HG02763 (cell line): ENCODE results near the gene GCN1.

Experiments
- ATAC-seq: cut with Tn5 transposase; IDR thresholded peaks from one replicate; pipeline ENCODE4 v1.9.1; 2021; ENCODE audit warnings: mild to moderate bottlenecking, moderate library complexity; ENCODE audit not compliant: unreplicated experiment

GCN1 gene

DNA sequence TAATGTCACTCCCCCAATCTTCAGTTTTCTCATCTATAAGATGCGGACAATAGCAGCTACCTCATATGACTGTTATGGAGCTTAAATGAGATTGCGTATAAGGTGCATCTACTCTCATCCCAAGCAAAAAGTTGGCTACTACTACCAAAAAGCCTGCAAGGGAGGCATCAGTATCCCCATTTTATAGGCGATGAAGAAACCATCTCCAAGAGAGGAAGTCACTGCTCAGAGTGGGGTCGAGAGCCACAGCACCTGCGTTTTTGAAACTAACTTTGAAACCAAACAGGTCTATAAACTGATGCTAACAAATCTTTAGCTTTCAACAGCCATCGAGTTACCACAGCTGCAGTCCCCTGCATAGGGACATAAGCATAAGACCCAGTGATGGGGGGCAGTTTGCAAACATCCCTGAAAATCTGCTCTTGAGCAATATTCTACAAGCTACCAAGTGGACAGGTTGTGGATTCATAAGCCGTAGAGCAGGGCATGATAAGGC lies 3.5 kb downstream of the GCN1 start:
- ATAC-seq, result no peak

DNA sequence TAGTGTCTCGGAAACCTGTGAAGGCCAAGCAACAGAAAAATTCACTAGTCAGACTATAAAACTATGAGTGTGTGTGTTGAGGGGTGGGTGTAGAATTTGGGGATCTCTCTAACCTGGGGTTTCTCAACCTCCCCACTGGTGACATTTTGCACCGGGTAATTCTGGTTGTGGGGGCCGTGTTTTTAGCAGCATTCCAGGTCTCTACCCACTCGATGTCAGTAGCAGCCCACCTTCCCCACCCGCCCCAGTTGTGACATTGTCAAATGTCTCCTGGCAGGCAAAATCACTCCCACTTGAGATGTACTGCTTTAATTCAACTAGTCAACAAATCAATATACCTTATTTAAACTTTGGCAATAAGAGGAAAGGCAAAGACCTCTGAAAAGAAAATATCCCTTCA lies 4.1 kb downstream of the GCN1 start:
- ATAC-seq, result no peak

DNA sequence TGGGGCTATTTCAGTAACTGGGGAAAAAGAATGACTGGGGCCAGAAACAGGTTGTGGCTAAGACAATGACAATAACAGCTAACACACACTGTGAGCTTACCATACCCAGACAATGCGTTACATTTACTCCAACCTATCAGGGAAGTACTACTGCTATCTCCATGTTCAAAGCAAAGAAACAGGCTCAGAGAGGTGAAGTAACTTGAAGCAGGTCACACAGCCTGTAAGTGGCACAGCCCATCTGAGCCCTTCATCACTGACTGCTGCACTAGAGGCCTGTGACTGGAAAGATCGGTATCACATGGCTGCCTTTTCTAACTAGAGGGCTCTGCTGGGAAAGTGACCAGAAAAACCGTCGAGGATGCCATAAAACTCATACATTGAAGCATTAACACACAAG lies 7.9 kb downstream of the GCN1 start:
- no peak for ATAC-seq

DNA sequence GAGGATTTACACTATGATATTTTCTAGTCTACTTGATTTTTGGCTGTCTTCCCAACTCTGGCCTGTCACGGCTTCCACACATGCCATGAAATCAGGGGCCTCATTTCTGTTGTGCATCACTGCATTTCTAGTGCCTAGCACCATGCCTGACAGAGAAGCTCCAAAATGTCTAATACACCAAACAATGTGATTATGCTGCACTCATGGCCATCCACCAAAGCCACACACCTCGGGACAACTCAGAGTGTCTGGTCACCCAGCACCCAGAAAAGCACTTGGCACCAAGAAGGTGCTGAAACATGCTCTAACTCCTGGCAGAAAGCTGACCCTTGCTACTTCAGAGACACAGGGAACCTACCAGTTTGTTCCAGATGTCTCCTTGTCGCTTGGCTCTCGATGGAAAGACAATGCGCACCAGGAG lies 11.3 kb downstream of the GCN1 start:
- ATAC-seq, result no peak

DNA sequence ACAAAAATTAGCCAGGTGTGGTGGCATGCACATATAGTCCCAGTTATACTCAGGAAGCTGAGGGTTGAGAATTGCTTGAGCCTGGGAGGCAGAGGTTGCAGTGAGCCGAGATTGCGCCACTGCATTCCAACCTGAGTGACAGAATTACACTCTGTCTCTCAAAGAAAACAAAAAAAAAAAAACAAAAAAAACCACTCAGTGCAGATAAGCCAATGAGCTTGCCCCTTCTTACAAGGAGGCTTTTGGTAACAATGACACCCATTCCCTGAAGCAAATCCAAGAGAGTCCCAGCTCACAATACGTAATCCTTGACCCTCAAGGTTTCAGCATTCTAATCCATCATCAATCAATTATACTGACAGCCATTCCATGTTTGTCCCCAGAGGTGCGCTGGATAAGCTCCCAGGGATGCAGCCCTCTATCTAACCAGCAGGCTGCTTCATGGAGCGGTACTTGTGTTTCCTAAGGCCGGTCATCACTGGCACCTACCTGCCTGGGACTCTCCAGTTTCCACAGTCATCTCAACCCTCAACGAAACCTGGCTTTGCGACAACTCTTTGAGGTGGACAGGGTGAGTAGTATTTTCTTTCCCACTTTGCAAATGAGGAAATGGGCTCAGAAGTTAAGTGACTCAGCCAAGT lies 12.4 kb downstream of the GCN1 start:
- no peak for ATAC-seq

DNA sequence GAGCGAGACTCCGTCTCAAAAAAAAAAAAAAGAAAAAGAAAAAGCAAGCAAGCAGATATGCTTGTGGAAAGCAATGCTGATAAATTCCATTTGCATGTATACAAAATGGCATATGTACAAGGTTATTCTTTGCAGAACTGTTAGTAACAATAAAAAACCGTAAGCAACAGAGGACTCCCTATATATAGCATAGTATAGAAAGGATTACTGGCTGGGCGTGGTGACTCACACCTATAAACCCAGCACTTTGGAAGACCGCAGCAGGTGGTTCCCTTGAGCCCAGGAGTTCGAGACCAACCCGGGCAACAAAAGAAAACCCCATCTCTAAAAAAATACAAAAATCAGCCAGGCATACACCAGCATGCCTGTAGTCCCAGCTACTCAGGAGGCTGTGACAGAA lies 13.5 kb downstream of the GCN1 start:
- no peak for ATAC-seq

DNA sequence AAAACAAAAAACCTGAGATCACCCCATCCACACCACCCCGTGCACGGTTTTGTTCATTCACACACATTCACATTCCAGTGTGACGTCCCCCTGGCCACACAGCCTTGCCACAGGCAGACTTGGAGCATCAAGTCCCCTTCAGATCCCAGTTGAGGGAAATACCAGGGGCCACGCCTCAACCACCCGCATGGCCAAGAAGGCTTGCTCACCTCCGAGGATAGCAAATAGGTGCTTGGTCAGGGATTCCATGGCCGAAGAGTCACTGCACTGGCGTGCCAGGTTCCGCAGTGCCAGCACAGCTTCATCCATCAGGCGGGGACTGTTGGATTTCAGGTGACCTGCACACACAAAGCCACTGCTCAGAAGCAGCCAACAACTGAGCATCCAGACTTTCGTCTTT lies 19.0 kb downstream of the GCN1 start:
- ATAC-seq, result no peak

DNA sequence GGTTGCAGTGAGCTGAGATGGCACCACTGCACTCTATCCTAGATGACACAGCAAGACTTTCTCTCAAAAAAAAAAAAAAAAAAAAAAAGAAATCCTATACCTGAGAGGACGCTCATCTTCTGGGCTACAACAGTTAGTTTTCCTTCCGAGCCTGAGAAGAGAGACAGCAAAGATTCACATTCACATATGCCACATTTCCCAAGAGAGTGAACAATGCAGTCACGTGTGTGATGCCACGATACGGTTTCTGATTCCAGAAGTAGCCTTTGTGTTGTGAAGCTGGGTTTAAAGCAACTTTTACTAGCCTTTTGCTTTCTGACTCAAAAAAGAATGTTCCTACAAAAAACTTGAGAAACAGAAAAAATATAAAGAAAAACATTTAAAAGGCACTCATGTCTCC lies 19.5 kb downstream of the GCN1 start:
- ATAC-seq, result no peak

DNA sequence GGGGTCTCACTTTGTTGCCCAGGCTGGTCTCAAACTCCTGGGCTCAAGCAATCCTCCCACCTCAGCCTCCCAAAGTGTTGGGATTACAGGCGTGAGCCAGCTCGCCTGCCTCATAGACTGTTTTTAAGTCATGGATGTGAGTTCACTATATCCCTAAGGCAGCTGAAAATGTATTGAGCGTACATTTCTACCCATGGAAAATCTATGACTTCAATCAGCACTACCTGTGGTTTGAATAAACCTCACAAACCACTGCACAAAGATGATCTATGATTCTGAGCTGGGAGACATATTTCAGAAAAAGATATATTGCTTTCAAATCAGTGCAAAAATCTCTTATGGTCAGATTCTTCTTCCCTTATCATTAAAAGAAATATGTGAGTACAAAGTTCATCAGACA lies 22.5 kb downstream of the GCN1 start:
- ATAC-seq, result no peak

DNA sequence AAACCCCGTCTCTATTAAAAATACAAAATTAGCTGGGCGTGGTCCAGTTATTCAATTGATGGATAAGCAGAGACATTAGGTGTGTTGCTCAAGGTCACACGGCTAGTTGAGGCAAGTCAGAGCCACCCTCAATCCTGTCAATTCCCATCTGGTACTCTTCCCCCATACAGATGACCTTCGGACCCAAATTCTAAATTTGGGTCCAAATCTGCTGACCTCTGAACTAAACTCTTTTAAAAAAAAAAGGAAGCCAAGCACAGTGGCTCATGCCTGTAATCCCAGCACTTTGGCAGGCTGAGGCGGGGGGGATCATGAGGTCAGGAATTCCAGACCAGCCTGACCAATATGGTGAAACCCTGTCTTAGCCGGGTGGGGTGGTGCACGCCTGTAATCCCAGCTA lies 23.9 kb downstream of the GCN1 start:
- no peak for ATAC-seq

DNA sequence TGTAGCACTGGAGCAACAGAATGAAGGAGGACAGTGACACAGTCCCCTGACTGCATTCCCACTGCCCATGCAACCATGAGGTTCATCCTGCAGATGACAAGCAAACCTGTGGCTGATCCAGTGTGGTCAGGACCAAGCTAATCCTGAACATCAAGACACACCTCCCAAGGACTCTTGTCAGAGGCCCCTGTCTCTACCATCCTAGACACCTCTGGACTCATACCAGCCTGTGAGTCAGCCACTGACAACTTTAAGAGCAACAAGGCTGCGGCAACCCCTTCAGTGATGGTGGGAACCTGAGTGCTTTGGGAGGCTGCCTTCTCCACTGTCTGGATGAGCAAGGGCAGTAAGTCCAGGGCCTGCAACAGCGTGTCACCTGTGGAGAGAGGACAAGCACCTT lies 24.6 kb downstream of the GCN1 start:
- ATAC-seq, result no peak

DNA sequence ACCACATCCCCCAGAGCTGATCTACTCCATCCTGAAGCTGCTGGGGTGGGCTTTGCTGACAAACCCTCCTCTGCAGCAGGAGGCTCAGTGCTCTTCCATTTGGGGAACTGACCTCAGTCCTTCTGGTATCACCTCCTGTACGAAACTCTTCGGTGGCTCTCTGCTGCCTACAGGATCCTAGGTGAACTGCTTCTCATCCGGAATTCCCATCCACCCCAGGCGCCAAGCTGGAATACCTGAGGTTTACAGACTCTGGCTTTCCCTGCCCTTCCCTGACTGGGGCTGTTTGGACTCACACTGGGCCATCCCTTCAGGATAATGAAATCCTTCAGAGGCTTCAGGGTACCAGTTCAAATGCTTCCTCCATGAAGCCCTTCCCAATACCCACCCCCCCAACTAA lies 26.2 kb downstream of the GCN1 start:
- ATAC-seq, result no peak

DNA sequence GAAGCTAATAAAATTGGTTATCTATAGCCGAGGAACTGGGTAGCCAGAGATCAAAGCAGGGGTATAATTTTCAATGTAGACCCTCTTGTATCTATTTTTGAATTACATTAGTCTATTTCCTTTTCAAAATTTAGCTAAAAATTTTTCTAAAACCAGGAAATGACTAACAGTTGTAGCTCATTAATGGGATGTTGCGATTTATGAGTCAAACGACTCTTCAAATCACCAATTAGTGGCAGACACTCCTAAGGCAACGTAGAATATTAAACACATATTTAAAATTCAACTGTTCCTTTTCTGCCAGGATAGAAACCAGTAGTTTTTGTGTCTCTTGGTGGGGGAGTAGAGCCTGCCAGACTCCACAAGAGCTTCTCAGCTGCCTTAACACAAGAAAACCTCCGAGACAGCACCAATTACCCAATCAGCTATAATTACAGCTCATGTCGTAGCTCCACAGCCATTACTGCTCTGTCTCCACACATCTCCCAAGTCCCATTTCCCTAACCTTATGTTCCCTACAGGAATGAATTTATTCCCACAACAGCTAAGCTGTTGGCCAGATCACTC lies 26.9 kb downstream of the GCN1 start:
- ATAC-seq, result no peak

DNA sequence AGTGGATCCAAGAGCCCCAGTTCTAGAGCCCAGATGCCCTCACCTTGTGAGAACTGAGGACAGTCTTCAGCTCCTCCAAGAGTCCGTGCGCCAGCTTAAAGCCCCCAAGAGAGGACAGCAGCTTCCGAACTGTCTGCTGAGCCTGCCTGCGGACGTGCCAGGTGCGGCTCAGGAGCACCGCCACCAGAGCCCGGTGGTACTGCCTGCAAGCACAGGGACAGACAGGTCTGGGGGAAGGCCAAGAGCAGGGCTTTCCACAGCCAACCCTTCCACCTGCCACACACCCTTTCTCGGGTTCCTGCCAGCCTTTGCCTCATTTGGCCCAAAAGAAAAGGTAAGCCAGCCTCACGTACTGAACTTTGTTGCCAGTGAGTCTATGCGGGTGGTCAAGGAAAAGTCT lies 30.2 kb downstream of the GCN1 start:
- ATAC-seq, result no peak

DNA sequence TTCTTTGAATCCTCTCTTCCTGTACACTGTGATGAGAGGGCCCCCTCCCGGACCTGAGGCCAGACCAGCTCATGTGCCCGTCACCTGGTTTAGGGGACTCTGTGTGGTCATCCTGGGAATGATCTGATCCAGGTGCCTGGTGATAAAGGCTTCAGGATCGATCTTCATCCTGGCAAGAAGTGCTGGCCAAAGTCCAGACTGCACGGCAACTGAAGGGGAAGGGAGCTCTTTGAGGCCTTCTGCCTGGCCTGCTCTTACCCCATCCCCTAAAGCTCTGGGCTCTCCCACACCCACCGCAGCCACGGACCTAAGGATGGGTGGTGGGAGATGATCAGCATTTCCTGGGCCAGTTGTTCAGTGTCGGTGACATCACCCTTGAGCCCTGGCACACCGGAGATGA lies 31.8 kb downstream of the GCN1 start:
- ATAC-seq, result no peak

DNA sequence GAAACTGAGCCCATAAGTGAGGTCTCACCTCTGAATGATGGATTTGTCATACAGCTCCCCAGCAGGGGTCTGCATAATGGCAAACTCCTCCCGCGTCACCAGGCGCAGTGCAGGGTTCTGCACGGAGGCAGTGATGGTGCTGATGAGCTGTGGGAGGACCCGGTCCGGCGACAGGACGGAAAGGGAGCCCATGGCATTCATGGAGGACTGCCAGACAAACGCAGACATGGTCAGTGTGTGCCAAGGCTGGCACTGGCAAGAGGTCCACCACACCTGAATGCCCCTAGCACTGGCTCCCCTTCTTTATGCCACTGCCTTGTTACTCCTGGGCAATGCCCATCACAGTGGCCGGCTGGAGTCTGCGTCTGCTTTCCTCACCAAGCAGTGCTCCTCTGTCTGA lies 32.7 kb downstream of the GCN1 start:
- ATAC-seq, result no peak

DNA sequence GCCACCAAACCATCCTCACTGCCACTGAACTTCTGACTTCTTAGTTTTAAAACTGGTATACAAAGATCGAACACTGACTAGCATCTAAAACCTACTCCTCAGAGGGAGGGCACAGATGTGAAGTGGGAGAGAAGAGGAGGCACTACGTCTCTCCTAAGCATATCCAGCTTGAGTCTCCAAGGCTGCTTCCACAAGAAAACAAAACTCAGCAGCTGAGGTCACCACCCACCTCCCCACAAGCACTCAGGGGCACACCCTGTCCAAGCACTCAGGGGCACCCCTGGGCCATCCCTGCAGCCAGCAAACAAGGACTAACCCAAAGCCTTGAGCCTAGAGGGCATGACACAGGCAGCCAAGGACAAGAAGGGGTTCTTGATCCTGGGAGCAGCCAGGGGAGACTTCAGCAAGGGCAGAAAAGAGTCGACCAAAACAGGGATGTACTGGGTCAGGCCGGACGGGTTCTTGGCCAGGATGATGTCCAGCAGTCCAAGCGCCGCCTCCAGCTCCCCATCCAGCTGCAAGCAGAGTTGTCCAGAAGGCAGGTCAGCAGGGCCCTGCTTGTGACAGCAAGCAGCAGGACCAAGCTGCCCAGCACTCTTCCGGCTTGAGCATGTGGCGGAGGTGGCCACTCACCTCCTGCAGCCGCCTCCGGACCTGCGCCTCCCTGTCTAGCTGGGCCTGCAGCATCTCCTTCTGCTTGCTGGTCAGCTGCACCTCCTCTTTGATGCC lies 34.8 kb downstream of the GCN1 start:
- no peak for ATAC-seq

DNA sequence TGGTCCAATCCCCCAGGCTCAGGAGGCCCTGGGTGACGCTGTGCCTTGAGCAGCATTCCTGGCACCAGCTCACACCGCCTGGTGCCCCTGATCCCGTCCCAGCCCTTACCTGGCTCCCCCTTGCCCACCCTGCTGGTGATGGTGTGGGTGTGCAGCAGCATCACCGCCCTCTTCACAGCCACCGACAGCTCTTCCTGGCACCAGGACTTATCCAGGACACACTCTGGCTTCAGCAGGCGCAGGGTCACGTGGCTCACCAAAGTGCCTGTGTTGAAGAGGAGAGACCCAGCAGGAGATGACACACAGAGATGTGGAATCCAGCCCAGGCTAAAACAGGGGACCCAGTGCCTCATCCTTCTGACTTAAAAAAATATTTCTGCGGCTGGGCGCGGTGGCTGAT lies 36.2 kb downstream of the GCN1 start:
- ATAC-seq, result no peak

DNA sequence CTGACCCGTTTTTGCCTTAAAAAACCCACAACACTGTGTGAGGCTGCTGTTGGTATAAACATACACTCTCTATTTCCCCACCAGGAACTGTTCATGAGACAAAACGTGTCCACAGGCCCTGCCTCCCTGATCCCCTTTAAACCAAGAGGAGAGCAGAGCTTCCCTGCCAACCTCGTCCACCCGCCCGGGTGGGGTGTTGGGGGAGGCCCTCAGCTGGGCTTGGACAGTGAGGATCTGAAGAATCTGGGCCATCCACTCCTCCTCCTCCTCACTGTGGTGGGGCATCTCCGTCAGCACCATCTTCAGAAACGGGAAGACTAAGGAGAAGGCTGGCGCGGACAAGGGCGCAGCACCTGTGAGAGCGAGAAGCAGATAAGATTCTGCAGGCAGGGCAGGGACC lies 36.8 kb downstream of the GCN1 start:
- ATAC-seq, result no peak

DNA sequence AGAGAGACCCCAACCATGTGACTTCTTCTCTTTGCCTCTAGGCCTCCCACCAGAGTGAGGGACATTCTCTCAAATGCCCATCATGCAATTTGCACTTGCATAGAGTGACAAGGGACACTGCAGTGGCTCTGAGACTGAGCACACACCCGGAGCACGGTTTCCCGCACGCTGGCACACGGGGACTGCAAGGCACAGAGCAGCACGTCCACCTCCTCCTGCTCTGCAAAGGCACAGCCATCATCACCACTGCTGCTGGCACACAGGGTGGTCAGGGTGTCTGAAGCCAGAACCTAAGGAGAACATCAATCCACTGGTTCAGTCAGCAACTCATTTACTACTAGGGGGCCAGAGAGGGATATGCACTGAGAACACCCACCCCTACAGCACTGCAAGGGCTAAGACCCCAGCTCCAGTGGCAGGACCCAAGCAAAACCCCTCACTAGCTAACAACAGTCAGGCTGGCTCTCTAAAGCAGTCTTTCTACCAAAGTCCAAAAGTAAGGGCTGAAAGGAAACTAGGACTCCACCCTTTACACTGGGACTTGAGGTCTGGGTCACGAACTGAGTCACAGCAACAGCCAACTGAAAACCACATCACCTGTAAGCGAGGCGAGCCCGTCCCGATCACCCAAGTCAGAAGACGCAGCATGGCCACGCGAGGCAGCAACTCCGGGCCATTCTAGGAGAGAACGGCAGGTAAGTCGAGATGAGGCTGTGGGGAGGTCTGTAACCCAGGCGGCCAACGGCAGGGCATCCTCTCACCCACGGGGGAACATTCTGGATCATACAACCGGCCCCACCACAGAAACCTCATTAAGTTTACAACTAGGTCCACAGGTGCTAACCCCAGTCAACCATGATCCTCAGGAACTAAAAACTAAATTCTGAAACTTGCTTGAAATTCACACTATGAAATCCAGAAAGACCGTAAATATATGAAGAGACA lies 37.9 kb downstream of the GCN1 start:
- ATAC-seq, result no peak

DNA sequence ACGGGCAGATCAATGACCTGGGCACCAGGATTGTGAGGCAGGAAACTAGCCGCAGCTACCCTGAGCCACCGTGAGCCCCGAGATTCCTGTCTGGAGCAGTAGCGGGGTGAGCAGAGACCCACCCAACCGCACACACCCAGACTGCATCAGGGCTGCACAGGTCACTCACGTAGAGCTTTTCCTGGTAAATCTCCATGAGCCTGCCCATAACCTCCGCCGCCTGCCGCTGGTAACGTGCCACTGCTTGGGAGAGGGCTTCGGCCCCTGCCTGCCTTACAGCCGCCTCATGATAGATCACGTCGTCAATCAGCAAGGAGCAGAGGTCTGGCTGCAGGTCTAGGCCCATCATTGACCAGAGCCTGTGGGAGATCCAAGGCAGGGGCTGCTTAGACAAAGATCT lies 39.4 kb downstream of the GCN1 start:
- ATAC-seq, result no peak
